T-helper 1 cell treated with Interleukin-12 subunit alpha and Interleukin-12 subunit beta and Interleukin-4 antibody, amounts not matched to agents 30 μg/mL and 1 μg/mL, for 36 hours (primary cell): Measurements from ENCODE around the gene ST3GAL3.

Experiments used
- H3K27ac Mint-ChIP-seq: one replicate; pipeline ENCODE4 v1.8.0; 2021; ENCODE audit warnings: mild to moderate bottlenecking, mixed read lengths
- H3K27me3 Mint-ChIP-seq: one replicate; pipeline ENCODE4 v1.8.0; 2021; ENCODE audit warnings: low read depth, mixed read lengths
- H3K36me3 Mint-ChIP-seq: one replicate; pipeline ENCODE4 v1.8.0; 2021; ENCODE audit warnings: low read depth, mixed read lengths
- H3K4me1 Mint-ChIP-seq: one replicate; pipeline ENCODE4 v1.8.0; 2021; ENCODE audit warnings: low read depth, mixed read lengths
- H3K4me3 Mint-ChIP-seq: one replicate; pipeline ENCODE4 v1.8.0; 2021; ENCODE audit warnings: mild to moderate bottlenecking, moderate library complexity, mixed read lengths
- H3K9me3 Mint-ChIP-seq: one replicate; pipeline ENCODE4 v1.8.0; 2021; ENCODE audit warnings: mixed read lengths

Gene ST3GAL3

DNA sequence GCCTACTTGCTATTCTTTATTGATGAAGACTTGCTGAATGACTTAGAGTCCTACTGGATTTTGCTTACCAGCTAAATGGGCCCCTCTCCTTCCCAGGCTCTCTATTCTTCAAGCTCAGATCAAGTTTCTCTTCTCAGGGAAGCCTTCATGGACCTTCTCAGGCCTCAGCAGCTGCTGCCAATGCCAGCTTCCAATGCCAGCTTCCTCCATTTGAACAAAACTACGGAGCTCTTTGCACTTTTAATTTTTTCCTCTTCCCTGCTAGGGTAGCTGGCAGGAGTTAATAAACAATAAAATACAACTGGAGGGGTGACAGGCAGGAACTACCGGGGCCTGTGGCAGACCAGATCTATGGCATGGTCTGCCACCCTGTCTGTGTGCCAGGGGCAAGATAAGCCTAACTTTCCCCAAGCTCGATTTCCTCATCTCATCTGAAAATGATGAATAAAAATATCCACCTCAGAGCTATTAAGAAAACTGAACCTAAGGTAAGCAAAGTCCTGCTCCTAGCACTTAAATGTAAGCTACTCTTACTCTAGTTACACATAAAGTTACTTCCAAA lies 238.4 kb downstream of the ST3GAL3 start:
- Mint-ChIP-seq H3K27ac (peak overlapping the region; percentile 95), H3K4me3 (peak overlapping the region; percentile 92), H3K4me1 (peaks cover 44% of the 10 kb centered on the region), H3K27me3 (no peaks in the 10 kb centered on the region), H3K36me3 (peaks cover 15% of the 10 kb centered on the region), H3K9me3 (no peaks in the 10 kb centered on the region)

DNA sequence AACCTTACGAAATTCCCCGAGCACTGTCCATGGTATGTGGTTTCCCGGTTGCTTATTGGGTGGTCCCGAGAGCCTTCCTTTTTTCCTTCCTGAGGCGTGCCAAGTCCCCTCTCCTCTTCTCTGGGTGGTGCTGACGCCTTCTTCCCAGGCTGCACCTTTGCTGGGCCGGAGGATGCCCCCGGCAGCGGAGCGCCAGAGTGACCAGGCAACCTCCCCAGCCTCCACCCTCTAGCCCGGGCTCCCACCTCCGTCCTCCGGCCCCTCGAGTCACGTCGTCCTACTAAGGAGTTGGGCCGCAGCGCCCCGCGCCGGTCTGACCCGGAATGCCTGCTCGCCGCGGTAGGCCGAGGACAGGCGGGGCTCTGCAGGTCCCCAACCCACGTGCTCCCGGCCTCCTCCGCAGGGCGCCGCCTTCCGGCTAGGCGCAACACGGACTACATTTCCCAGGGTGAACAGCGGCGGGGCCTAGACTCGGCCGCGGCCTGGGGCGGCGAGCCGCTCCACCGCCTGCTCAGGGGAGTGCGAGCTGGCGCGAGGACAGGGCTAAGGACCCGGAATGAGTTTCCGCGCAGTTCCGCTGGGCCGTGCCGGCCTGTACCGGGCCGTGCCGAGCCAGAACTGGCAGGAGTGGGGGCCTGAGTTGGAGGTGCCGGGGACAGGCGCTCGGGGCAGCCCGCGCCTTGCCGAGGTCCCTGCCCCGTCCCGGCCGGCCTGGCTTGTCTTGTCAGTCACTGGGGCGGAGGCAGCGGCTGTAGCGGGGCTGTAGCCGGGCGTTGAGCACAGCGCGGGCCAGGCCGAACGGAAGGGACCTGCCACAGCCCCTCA lies 239.1 kb downstream of the ST3GAL3 start, which contains the start of gene IPO13:
IPO13 (plus strand) TSS at position 715 of the 825 bp plus-strand sequence. CDS start 651 bp downstream, outside the sequence.
- Mint-ChIP-seq H3K9me3 (no peaks in the 10 kb centered on the region), H3K4me3 (peak within 1 kb of the TSS; percentile 92), H3K27me3 (no peaks in the 10 kb centered on the region), H3K27ac (peak within 1 kb of the TSS; percentile 95), H3K4me1 (peaks cover 50% of the 10 kb centered on the region), H3K36me3 (peaks cover 16% of the 10 kb centered on the region)

GRCh38 chr1:43947061-43947873 lies 239.9 kb downstream of the ST3GAL3 start:
- H3K27me3 Mint-ChIP-seq = no peaks in the 10 kb centered on the region
- H3K27ac Mint-ChIP-seq = peak overlapping the region; percentile 95
- H3K36me3 Mint-ChIP-seq = peaks cover 16% of the 10 kb centered on the region
- peak overlapping the region; percentile 92 for H3K4me3 Mint-ChIP-seq
- H3K4me1 Mint-ChIP-seq = peaks cover 51% of the 10 kb centered on the region
- H3K9me3 Mint-ChIP-seq = no peaks in the 10 kb centered on the region

DNA sequence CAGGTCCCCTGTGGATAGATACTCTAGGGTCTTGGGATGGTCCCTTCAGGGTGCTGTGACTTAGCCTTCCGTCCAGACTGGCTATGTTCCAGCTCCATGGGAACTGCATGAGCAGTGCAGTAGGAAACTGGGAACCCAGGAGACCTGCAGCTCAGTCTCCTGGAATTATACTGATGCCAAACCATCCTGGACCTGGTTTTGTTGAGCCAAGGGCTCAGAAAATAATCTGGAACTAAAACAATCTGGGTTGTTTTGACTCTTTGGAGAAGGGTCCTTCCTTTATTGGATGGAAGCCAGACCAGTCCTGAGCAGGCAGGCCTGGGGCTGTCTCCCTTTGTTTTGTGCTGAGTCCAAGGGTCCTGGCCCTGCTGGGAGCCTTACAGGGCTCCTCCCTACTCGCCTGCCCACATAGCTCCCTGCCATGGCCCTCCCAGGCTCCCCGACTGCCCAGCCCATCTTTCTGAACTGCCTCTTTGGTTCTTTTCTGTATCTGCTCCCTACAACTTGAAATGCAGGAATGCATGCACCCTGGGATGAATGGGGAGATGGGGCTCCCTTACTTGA lies 240.6 kb downstream of the ST3GAL3 start:
- H3K27me3 Mint-ChIP-seq = no peaks in the 10 kb centered on the region
- H3K9me3 Mint-ChIP-seq = no peaks in the 10 kb centered on the region
- H3K4me3 Mint-ChIP-seq = peak overlapping the region; percentile 92
- peaks cover 47% of the 10 kb centered on the region for H3K4me1 Mint-ChIP-seq
- H3K36me3 Mint-ChIP-seq = peaks cover 11% of the 10 kb centered on the region
- peak overlapping the region; percentile 79 for H3K27ac Mint-ChIP-seq

DNA sequence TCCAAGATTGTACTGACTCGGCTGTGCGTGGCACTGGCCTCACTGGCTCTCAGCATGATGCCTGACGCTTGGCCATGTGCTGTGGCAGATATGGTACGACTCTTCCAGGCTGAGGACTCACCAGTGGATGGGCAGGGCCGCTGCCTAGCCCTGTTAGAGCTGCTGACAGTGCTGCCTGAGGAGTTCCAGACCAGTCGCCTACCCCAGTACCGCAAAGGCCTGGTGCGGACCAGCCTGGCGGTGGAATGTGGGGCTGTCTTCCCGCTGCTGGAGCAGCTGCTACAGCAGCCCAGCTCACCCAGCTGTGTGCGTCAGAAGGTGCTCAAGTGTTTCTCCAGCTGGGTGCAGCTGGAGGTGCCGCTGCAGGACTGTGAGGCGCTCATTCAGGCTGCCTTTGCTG lies 242.3 kb downstream of the ST3GAL3 start:
- H3K27me3 Mint-ChIP-seq = no peaks in the 10 kb centered on the region
- no peaks in the 10 kb centered on the region for H3K9me3 Mint-ChIP-seq
- H3K4me1 Mint-ChIP-seq = peaks cover 40% of the 10 kb centered on the region
- peak overlapping the region; percentile 1 for H3K4me3 Mint-ChIP-seq
- H3K27ac Mint-ChIP-seq = no peak overlapping the region
- peaks cover 8% of the 10 kb centered on the region for H3K36me3 Mint-ChIP-seq

GRCh38 chr1:43951021-43951985 lies 244.0 kb downstream of the ST3GAL3 start:
- Mint-ChIP-seq H3K36me3 (peaks cover 7% of the 10 kb centered on the region), H3K4me1 (peaks cover 26% of the 10 kb centered on the region), H3K27me3 (no peaks in the 10 kb centered on the region), H3K4me3 (no peak overlapping the region), H3K9me3 (no peaks in the 10 kb centered on the region), H3K27ac (no peak overlapping the region)

DNA sequence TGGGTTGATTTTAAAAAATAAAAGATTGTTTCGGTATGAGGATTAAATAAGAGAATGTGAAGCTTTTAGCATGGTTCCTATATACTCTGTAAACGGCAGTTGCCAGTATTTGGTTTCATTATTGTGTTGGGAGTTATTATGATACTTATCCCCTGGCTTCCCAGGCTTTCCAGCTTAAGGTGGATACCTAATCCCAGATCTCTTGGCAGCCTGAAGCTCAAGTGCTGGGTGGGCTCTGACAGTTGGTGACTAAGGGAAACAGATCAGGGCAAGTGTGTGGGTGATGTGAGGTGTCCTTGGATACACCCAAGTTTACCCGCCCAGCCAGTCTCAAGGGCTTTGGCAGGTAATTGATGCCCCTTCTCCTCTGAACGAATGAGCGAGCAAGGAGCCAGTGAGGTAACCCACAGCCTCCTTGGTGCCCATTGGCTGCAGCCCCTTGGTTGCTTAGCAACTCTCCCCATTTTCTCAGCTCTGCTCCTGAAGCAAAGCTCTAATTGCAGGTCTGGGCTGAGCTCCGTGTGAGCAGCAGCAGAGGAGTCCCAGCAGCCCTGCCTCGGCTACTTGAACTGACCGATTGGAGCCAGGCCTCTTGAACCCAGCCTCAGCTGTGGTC lies 245.5 kb downstream of the ST3GAL3 start:
- Mint-ChIP-seq H3K36me3 (peaks cover 7% of the 10 kb centered on the region), H3K27ac (no peak overlapping the region), H3K9me3 (no peaks in the 10 kb centered on the region), H3K4me1 (peaks cover 22% of the 10 kb centered on the region), H3K4me3 (no peak overlapping the region), H3K27me3 (no peaks in the 10 kb centered on the region)

- H3K27ac Mint-ChIP-seq = no peak overlapping the region
- H3K4me3 Mint-ChIP-seq = no peak overlapping the region
- no peaks in the 10 kb centered on the region for H3K27me3 Mint-ChIP-seq
- H3K9me3 Mint-ChIP-seq = no peaks in the 10 kb centered on the region
- peaks cover 17% of the 10 kb centered on the region for H3K4me1 Mint-ChIP-seq
- peaks cover 9% of the 10 kb centered on the region for H3K36me3 Mint-ChIP-seq
These were observed 246.0 kb downstream of the ST3GAL3 start for GRCh38 chr1:43953361-43953760.

GRCh38 chr1:43954036-43954435 lies 246.7 kb downstream of the ST3GAL3 start:
- no peaks in the 10 kb centered on the region for H3K27me3 Mint-ChIP-seq
- H3K4me3 Mint-ChIP-seq = no peak overlapping the region
- H3K27ac Mint-ChIP-seq = no peak overlapping the region
- no peaks in the 10 kb centered on the region for H3K9me3 Mint-ChIP-seq
- peaks cover 13% of the 10 kb centered on the region for H3K4me1 Mint-ChIP-seq
- peaks cover 10% of the 10 kb centered on the region for H3K36me3 Mint-ChIP-seq

- no peak overlapping the region for H3K4me3 Mint-ChIP-seq
- H3K27ac Mint-ChIP-seq = no peak overlapping the region
- H3K4me1 Mint-ChIP-seq = peaks cover 4% of the 10 kb centered on the region
- peaks cover 3% of the 10 kb centered on the region for H3K36me3 Mint-ChIP-seq
- H3K9me3 Mint-ChIP-seq = no peaks in the 10 kb centered on the region
- H3K27me3 Mint-ChIP-seq = no peaks in the 10 kb centered on the region
These were observed 248.9 kb downstream of the ST3GAL3 start for GRCh38 chr1:43956234-43956633.

DNA sequence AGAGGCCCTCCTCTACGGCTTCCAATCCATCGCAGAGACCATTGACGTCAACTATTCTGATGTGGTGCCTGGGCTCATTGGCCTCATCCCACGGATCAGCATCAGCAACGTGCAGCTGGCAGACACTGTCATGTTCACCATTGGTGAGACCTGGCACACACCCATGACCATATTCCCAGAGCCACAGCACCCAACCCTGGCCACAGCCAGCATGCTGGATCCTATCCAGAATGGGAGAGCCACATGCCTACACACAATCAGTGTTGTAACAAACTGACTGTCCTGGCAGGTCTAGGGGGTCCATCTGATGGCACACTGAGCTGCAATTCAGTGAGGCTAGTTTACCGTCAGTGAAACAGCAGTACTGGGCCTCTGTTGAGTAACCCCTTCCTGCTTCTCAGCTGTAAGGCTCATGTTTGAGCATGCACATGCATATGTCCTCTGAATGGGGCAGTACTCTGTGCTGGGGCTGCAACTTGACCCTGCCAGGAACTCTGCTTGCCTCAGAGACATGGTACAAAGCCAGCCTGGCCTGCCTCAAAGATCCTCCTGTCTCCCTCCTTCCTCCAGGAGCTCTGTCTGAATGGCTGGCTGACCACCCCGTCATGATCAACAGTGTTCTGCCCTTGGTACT lies 250.2 kb downstream of the ST3GAL3 start:
- Mint-ChIP-seq H3K27me3 (no peaks in the 10 kb centered on the region), H3K36me3 (peaks cover 6% of the 10 kb centered on the region), H3K4me3 (no peak overlapping the region)

DNA sequence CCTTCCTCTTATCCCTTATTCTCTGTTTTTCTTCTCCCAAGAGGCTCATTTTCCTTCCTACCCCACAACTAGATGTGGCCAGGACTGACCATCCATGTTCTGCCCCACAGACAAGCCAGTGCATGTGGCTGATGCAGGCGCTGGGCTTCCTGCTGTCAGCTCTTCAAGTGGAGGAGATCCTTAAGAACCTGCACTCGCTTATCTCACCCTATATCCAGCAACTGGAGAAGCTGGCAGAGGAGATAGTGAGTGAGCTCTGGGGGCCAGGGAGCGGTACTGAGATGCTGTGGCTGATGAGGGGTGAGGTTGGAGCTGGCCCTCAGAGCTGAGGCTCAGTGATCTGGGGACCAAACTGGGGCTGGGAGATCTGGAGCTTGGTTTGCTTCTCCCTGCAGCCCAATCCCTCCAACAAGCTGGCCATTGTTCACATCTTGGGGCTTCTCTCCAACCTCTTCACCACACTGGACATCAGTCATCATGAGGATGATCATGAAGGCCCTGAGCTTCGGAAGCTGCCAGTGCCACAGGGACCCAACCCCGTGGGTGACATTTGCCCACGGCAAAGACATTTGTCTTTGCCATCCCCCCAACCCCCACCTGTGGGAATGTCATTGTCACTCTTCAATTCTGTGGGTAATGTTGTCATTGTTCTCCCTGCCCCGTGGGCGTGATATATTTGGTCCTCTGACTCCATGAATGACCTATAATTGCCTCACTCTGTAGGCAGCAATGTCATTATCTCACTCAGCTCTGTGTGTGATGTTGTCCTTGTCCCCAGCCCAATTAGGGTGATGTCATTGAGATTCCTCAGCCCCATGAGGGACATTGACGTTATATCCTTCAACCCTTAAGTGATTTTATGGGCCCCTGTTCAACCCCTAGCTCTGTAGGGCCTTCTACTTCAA lies 251.3 kb downstream of the ST3GAL3 start:
- Mint-ChIP-seq H3K27me3 (no peaks in the 10 kb centered on the region), H3K27ac (no peak overlapping the region), H3K4me3 (no peak overlapping the region), H3K36me3 (peaks cover 7% of the 10 kb centered on the region), H3K9me3 (no peaks in the 10 kb centered on the region), H3K4me1 (peaks cover 3% of the 10 kb centered on the region)

More for the DNA sequence above, 250.2 kb downstream of the ST3GAL3 start:
- H3K27ac Mint-ChIP-seq = no peak overlapping the region
- H3K4me1 Mint-ChIP-seq = peaks cover 2% of the 10 kb centered on the region
- H3K9me3 Mint-ChIP-seq = no peaks in the 10 kb centered on the region
